Uterus (tissue), 4 donors: ENCODE results near the gene THRB. TPM values are rescaled to one million over a fixed set of nuclear protein-coding genes. Genes with fewer than 3 reads are reported as not detected.

Source experiments
- DNase-seq, 2 donors: peaks; one replicate each; pipeline ENCODE4 v3.0.0-alpha.2; 2019 to 2020
- H3K27ac ChIP-seq, 2 donors: fragments of 200-600 bp; sonication (generic); 1 replicate in 1 of 2; 2 replicates in 1 of 2; pipeline ENCODE4 v1.5.1; 2016 to 2018
- H3K27me3 ChIP-seq, 2 donors: fragments of 200-600 bp; sonication (generic); one replicate each; pipeline ENCODE4 v1.5.1; 2018 to 2019; ENCODE audit warnings: control low read depth in 1 of 2
- H3K36me3 ChIP-seq, 2 donors: fragments of 200-600 bp; sonication (generic); one replicate each; pipeline ENCODE4 v1.5.1; 2019; ENCODE audit warnings: control low read depth in 1 of 2
- H3K4me1 ChIP-seq, 2 donors: fragments of 200-600 bp; sonication (generic); one replicate each; pipeline ENCODE4 v1.5.1; 2018 to 2019; ENCODE audit warnings: control low read depth in 1 of 2
- H3K4me3 ChIP-seq, 2 donors: fragments of 200-600 bp; sonication (generic); 1 replicate in 1 of 2; 2 replicates in 1 of 2; pipeline ENCODE4 v1.5.1; 2018 to 2019; ENCODE audit warnings: mild to moderate bottlenecking in 1 of 2
- H3K9me3 ChIP-seq, 2 donors: fragments of 200-600 bp; sonication (generic); one replicate each; pipeline ENCODE4 v1.5.1; 2019; ENCODE audit warnings: control low read depth in 1 of 2
- CTCF ChIP-seq, 4 experiments: fragments of 200-600 bp in 2 of 4; fragments of 450-650 bp in 2 of 4; sonication (generic) in 2 of 4; IDR thresholded peaks; one replicate each; pipeline ENCODE4 v1.5.1; 2016 to 2019; ENCODE audit warnings: antibody characterized with exemption in 4 of 4, mild to moderate bottlenecking in 2 of 4, moderate library complexity in 1 of 4
- POLR2A ChIP-seq, 2 donors: fragments of 450-650 bp; IDR thresholded peaks; one replicate each; pipeline ENCODE4 v1.6.1; 2016; ENCODE audit warnings: antibody characterized with exemption in 2 of 2, mild to moderate bottlenecking in 1 of 2, moderate library complexity in 1 of 2
- intact Hi-C: fragments of 100-400 bp; cut with DNase I; formaldehyde crosslinking; loops from one replicate; pipeline ENCODE4 v1.15.1; 2023; ENCODE audit warnings: low total_unique reads
- total RNA-seq, 4 donors: library from RNA; depleted of rRNA in 3 of 4; stranded (reverse); fragments of >200 nt in 3 of 4; gene quantifications; one replicate each; pipeline versions ENCODE4 v1.1.0 to v1.2.4, GENCODE V29; 2014 to 2023
- donor health status: DM: yes; HTN: yes; CAD: no.

THRB gene
- total RNA-seq, 4 donors from 2014 or later: 4.6 to 38.2 (median 17.3) TPM

DNA sequence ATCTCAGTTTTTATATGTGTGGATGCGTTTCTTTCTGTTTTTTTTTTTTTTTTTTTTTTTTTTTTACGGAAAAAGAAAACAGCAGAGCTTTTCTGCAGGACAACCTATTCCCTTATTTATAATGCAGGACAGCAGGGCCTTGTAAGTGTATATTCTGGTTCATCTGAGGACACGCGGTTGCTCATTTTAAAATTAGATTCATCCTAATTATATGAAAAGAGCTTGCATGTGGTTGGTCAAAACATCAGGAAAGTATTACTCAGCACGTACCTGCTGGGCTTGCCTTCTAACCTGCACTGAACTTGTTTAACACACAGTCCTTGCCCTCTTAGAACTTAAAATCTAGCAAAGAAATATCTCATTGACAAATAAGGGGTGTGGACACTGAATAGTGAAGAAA lies 13.5 kb downstream of the THRB start:
- H3K9me3 ChIP-seq: no peaks in the 10 kb centered on the region
- H3K4me1 ChIP-seq: no peaks in the 10 kb centered on the region
- H3K27ac ChIP-seq: no peak overlapping the region
- no peak for DNase-seq
- H3K4me3 ChIP-seq: no peak overlapping the region
- intact Hi-C loops: no loop called here
- H3K27me3 ChIP-seq: no peaks in the 10 kb centered on the region
- no peak for TF ChIP-seq CTCF (IDR thresholded peaks at IDR 0.05)
- TF ChIP-seq POLR2A (IDR thresholded peaks at IDR 0.05): no peak
- no peaks in the 10 kb centered on the region for H3K36me3 ChIP-seq

GRCh38 chr3:24480497-24480896 lies 14.2 kb downstream of the THRB start:
- Histone ChIP-seq H3K4me1 (no peaks in the 10 kb centered on the region), H3K36me3 (no peaks in the 10 kb centered on the region), H3K9me3 (no peaks in the 10 kb centered on the region), H3K4me3 (no peak overlapping the region), H3K27ac (no peak overlapping the region), H3K27me3 (no peaks in the 10 kb centered on the region)
- no peak for DNase-seq
- intact Hi-C loops: no loop called here
- TF ChIP-seq POLR2A (IDR thresholded peaks at IDR 0.05) (no peak), CTCF (IDR thresholded peaks at IDR 0.05) (no peak)

- no peak overlapping the region for H3K27ac ChIP-seq
- no peak for DNase-seq
- intact Hi-C loops: no loop called here
- no peaks in the 10 kb centered on the region for H3K9me3 ChIP-seq
- H3K36me3 ChIP-seq: no peaks in the 10 kb centered on the region
- no peak for TF ChIP-seq POLR2A (IDR thresholded peaks at IDR 0.05)
- TF ChIP-seq CTCF (IDR thresholded peaks at IDR 0.05): no peak
- H3K4me1 ChIP-seq: no peaks in the 10 kb centered on the region
- H3K4me3 ChIP-seq: no peak overlapping the region
- H3K27me3 ChIP-seq: no peaks in the 10 kb centered on the region
Measured at GRCh38 chr3:24479816-24480215, 14.8 kb downstream of the THRB start.

DNA sequence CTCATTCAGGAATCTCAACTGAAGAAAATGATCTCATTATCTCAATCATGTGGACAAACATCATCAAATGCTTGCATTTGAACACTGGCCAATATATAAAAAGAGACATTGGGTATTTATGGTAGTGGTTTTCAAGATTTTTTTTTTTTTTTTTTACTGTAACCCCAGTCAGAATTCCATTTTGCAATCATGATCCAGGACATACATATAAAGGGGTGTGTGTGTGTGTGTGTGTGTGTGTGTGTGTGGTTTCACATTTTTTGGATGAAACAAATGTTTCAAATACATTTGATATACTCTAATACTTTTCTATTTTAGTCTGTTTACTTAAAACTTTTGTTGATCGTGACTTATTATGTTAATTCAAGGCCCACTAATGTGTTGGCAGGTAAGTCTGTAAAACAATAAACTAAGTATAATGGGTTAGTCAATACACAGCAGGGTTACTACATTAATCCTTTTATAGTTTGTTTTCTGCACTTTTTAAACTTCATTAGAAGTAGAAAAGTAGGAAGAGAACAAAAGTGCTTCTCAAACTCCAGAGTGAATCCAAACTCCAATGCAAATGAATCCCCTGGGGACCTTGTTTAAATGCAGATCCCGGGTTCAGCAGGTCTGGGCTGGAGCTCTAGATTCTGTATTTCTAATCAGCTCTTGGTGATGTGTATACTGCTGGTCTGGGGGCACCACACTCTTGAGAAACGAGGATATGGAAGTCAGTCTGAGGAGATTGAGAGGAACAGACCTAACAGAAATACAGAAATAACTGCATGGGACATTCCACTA lies 17.6 kb downstream of the THRB start:
- Histone ChIP-seq H3K36me3 (no peaks in the 10 kb centered on the region), H3K4me3 (no peak overlapping the region), H3K4me1 (no peaks in the 10 kb centered on the region), H3K27ac (no peak overlapping the region), H3K27me3 (no peaks in the 10 kb centered on the region), H3K9me3 (no peaks in the 10 kb centered on the region)
- TF ChIP-seq POLR2A (IDR thresholded peaks at IDR 0.05): no peak
- TF ChIP-seq CTCF (IDR thresholded peaks at IDR 0.05): no peak
- DNase-seq: no peak
- intact Hi-C loops: no loop called here

DNA sequence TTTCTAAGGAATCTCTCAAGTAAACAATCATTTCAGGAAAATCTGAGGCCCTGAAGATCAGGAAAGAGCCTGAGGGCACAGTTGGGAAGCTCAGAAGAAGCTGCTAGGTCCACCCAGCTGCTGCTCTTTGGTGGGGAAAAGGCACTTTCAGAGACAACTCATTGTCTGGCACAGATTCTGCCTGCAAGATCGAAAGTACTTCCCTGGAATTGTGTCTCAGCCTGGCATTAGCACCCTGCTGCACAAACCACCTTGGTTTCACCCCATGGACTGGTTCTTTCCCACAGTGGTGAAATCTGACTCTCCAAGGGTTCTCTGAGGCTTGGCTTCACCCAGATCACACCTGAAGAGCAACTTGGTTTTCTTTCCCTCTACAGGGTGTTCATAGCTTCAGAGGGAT lies 18.7 kb downstream of the THRB start:
- Histone ChIP-seq H3K4me1 (no peaks in the 10 kb centered on the region), H3K4me3 (no peak overlapping the region), H3K9me3 (no peaks in the 10 kb centered on the region), H3K27ac (no peak overlapping the region), H3K27me3 (no peaks in the 10 kb centered on the region), H3K36me3 (no peaks in the 10 kb centered on the region)
- intact Hi-C loops: no loop called here
- no peak for DNase-seq
- TF ChIP-seq CTCF (IDR thresholded peaks at IDR 0.05): no peak
- no peak for TF ChIP-seq POLR2A (IDR thresholded peaks at IDR 0.05)
